H9 (cell line): ENCODE results near the gene LRRK2. TPM values are rescaled to one million over a fixed set of nuclear protein-coding genes. Genes with fewer than 3 reads are reported as not detected.

Experiments
- DNase-seq: peaks from one replicate; pipeline ENCODE4 v3.0.0-alpha.2; 2017
- H2AFZ ChIP-seq: one replicate; pipeline ENCODE4 v1.6.1; 2013; ENCODE audit warnings: mild to moderate bottlenecking, low read length, control low read depth, moderate library complexity
- H2AK5ac ChIP-seq: 2 replicates; pipeline ENCODE4 v1.6.1; 2013; ENCODE audit warnings: low read length, control low read depth, mixed read lengths; ENCODE audit not compliant: insufficient read length
- H2BK120ac ChIP-seq: one replicate; pipeline ENCODE4 v1.6.1; 2013; ENCODE audit warnings: low read depth, mild to moderate bottlenecking, low read length, control low read depth, inconsistent platforms; ENCODE audit not compliant: poor library complexity, severe bottlenecking
- H2BK12ac ChIP-seq: 2 replicates; pipeline ENCODE4 v1.6.1; 2013; ENCODE audit warnings: low read length, control low read depth, mixed read lengths, low read depth; ENCODE audit not compliant: insufficient read length
- H2BK15ac ChIP-seq: 2 replicates; pipeline ENCODE4 v1.6.1; 2013; ENCODE audit warnings: low read depth, low read length, control low read depth
- H2BK20ac ChIP-seq: one replicate; pipeline ENCODE4 v1.6.1; 2013; ENCODE audit warnings: low read depth, mild to moderate bottlenecking, low read length, control low read depth, inconsistent platforms; ENCODE audit not compliant: poor library complexity, severe bottlenecking
- H2BK5ac ChIP-seq: 2 replicates; pipeline ENCODE4 v1.6.1; 2013; ENCODE audit warnings: low read length, control low read depth, mixed read lengths; ENCODE audit not compliant: insufficient read length
- H3K14ac ChIP-seq: 2 replicates; pipeline ENCODE4 v1.6.1; 2013; ENCODE audit warnings: low read length, control low read depth; ENCODE audit not compliant: insufficient read depth
- H3K18ac ChIP-seq: 2 replicates; pipeline ENCODE4 v1.6.1; 2013; ENCODE audit warnings: low read depth, mild to moderate bottlenecking, mixed read lengths, low read length, control low read depth; ENCODE audit not compliant: insufficient read length
- H3K23ac ChIP-seq: 2 replicates; pipeline ENCODE4 v1.6.1; 2013; ENCODE audit warnings: low read length, control low read depth, mixed read lengths, low read depth; ENCODE audit not compliant: insufficient read length
- H3K23me2 ChIP-seq: 2 replicates; pipeline ENCODE4 v1.6.1; 2013; ENCODE audit warnings: low read depth, mild to moderate bottlenecking, mixed read lengths, low read length, control low read depth; ENCODE audit not compliant: insufficient read length, poor library complexity, severe bottlenecking
- H3K27ac ChIP-seq: 2 replicates; pipeline ENCODE4 v1.5.1; 2013; ENCODE audit warnings: low read length, control low read depth, mixed read lengths, low read depth; ENCODE audit not compliant: insufficient read length
- H3K27me3 ChIP-seq: 2 replicates; pipeline ENCODE4 v1.6.1; 2013; ENCODE audit warnings: low read length, control low read depth, inconsistent platforms; ENCODE audit not compliant: insufficient read depth
- H3K4ac ChIP-seq: 2 replicates; pipeline ENCODE4 v1.6.1; 2013; ENCODE audit warnings: low read depth, mild to moderate bottlenecking, control low read depth, inconsistent platforms, low read length, moderate library complexity
- H3K4me1 ChIP-seq: 2 replicates; pipeline ENCODE4 v1.6.1; 2013; ENCODE audit warnings: low read length, control low read depth, inconsistent platforms; ENCODE audit not compliant: insufficient read depth
- H3K4me2 ChIP-seq: 2 replicates; pipeline ENCODE4 v1.6.1; 2013; ENCODE audit warnings: low read length, control low read depth, mixed read lengths; ENCODE audit not compliant: insufficient read length, insufficient read depth
- H3K56ac ChIP-seq: 2 replicates; pipeline ENCODE4 v1.6.1; 2013; ENCODE audit warnings: low read depth, mild to moderate bottlenecking, mixed read lengths, low read length, control low read depth; ENCODE audit not compliant: insufficient read length
- H3K79me1 ChIP-seq: 2 replicates; pipeline ENCODE4 v1.6.1; 2013; ENCODE audit warnings: low read depth, mild to moderate bottlenecking, moderate library complexity, low read length, control low read depth, inconsistent platforms; ENCODE audit not compliant: insufficient read depth, poor library complexity, severe bottlenecking
- H3K79me2 ChIP-seq: 2 replicates; pipeline ENCODE4 v1.6.1; 2013; ENCODE audit warnings: low read length, control low read depth, inconsistent platforms; ENCODE audit not compliant: insufficient read depth
- H3K9ac ChIP-seq: 2 replicates; pipeline ENCODE4 v1.6.1; 2013; ENCODE audit warnings: low read length, control low read depth, mixed read lengths; ENCODE audit not compliant: insufficient read length; ENCODE audit errors: extremely low read depth
- H3K9me3 ChIP-seq: one replicate; pipeline ENCODE4 v1.6.1; 2013; ENCODE audit warnings: low read depth, low read length, inconsistent platforms; ENCODE audit not compliant: control insufficient read depth
- H3T11ph ChIP-seq: one replicate; pipeline ENCODE4 v1.6.1; 2013; ENCODE audit warnings: mild to moderate bottlenecking, low read length, control low read depth, inconsistent platforms
- H4K20me1 ChIP-seq: one replicate; pipeline ENCODE4 v1.6.1; 2013; ENCODE audit not compliant: control insufficient read depth, insufficient read length, insufficient read depth
- H4K5ac ChIP-seq: 2 replicates; pipeline ENCODE4 v1.6.1; 2013; ENCODE audit warnings: low read depth, mild to moderate bottlenecking, mixed read lengths, low read length, control low read depth; ENCODE audit not compliant: insufficient read length
- H4K8ac ChIP-seq: replicated peaks from 2 replicates; pipeline ENCODE4 v1.6.1; 2013; ENCODE audit warnings: low read length, control low read depth, mixed read lengths, low read depth; ENCODE audit not compliant: insufficient read length
- H4K91ac ChIP-seq: 2 replicates; pipeline ENCODE4 v1.6.1; 2013; ENCODE audit warnings: low read depth, mild to moderate bottlenecking, moderate library complexity, mixed read lengths, low read length, control low read depth; ENCODE audit not compliant: insufficient read length
- H3K27ac Mint-ChIP-seq, 3 experiments: 2 replicates in 2 of 3; 3 replicates in 1 of 3; pipeline ENCODE4 v1.8.0; 2020 to 2021; ENCODE audit warnings: mixed read lengths in 3 of 3, mild to moderate bottlenecking in 1 of 3, moderate library complexity in 1 of 3
- H3K27me3 Mint-ChIP-seq: 2 replicates; pipeline ENCODE4 v1.8.0; 2021; ENCODE audit warnings: low read depth, mild to moderate bottlenecking, moderate library complexity, mixed read lengths
- H3K36me3 Mint-ChIP-seq, 3 experiments: 2 replicates in 2 of 3; 3 replicates in 1 of 3; pipeline ENCODE4 v1.8.0; 2020 to 2021; ENCODE audit warnings: low read depth in 3 of 3, mixed read lengths in 3 of 3; ENCODE audit not compliant: insufficient read depth in 1 of 3
- H3K4me1 Mint-ChIP-seq, 2 experiments: 2 replicates each; pipeline ENCODE4 v1.8.0; 2020; ENCODE audit warnings: mixed read lengths in 2 of 2
- H3K4me3 Mint-ChIP-seq, 2 experiments: 2 replicates in 1 of 2; 3 replicates in 1 of 2; pipeline ENCODE4 v1.8.0; 2020 to 2021; ENCODE audit warnings: mild to moderate bottlenecking in 2 of 2, mixed read lengths in 2 of 2, moderate library complexity in 1 of 2
- H3K9me3 Mint-ChIP-seq, 2 experiments: 2 replicates in 1 of 2; 3 replicates in 1 of 2; pipeline ENCODE4 v1.8.0; 2020; ENCODE audit warnings: mild to moderate bottlenecking in 2 of 2, mixed read lengths in 2 of 2, moderate library complexity in 1 of 2
- WGBS: extraction: QIAGEN DNeasy Blood & Tissue Kit; methylation state at CpG from one replicate; pipeline ENCODE4 v1.1.7; 2013; ENCODE audit warnings: missing lambda C conversion rate, low lambda C conversion rate, mixed read lengths; ENCODE audit not compliant: insufficient read length; ENCODE audit errors: extremely low coverage; 5-methylcytosine and 5-hydroxymethylcytosine counted together
- total RNA-seq: library from RNA; stranded (reverse); gene quantifications from 2 replicates; pipeline ENCODE4 v1.2.1, GENCODE V29; 2021
- TF ChIP-seq, protein P1 (sequence below): fragments of 200-600 bp; sonication (generic); conservative IDR thresholded peaks from 3 replicates; pipeline ENCODE4 v1.8.0; 2021; ENCODE audit warnings: antibody characterized with exemption, mild to moderate bottlenecking

Gene LRRK2
- total RNA-seq, 1 experiment from 2014 or later, result 0.17 TPM

DNA sequence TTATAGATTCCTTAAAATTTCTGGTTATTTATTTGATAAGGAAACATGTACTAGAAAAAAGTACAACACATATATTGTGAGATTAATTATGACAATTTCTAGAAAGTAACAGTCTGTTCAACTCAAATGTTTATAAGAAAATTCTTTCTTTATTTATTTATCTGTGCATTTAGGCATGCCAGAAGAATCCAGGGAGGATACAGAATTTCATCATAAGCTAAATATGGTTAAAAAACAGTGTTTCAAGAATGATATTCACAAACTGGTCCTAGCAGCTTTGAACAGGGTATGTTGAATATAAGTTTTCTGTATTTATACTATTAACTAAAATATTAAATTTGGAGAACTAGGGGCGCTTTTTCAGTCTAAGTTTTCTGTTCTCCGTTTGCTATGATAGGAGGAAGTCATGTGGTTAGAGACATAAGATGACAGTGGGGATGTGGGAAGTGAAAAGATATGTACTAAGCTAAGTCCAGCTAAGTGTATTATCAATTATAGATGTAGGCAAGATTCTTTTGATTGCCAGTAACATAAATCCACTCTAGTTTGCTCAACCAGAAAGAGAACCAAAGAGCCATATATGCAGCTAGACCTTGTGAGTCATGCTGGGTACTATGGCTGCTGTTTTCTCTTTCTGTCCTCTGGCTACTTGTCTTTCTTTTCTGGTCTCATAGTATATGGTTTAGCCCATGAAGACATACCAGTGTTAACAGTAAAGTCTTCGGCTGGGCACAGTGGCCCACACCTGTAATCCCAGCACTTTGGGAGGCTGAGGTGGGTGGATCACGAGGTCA, 39.0 kb downstream of the LRRK2 start:
- H3K27me3 Mint-ChIP-seq, result no peaks in the 10 kb centered on the region
- Histone ChIP-seq H2BK5ac (no peak overlapping the region), H3K14ac (no peak overlapping the region), H2BK20ac (no peak overlapping the region), H2AK5ac (no peak overlapping the region), H2BK15ac (no peak overlapping the region), H3K27ac (no peak overlapping the region), H3K27me3 (no peaks in the 10 kb centered on the region), H3K23me2 (no peaks in the 10 kb centered on the region), H3K79me1 (no peaks in the 10 kb centered on the region), H2BK120ac (no peak overlapping the region), H3K4ac (no peak overlapping the region), H3K4me2 (no peak overlapping the region), H2BK12ac (no peak overlapping the region), H3K56ac (no peak overlapping the region), H3T11ph (no peak overlapping the region), H3K9ac (no peak overlapping the region), H4K5ac (no peak overlapping the region), H4K91ac (no peak overlapping the region), H3K18ac (no peak overlapping the region), H3K9me3 (no peaks in the 10 kb centered on the region), H3K4me1 (no peaks in the 10 kb centered on the region), H2AFZ (no peak overlapping the region), H4K8ac (no peak overlapping the region), H4K20me1 (no peaks in the 10 kb centered on the region), H3K23ac (no peak overlapping the region), H3K79me2 (no peaks in the 10 kb centered on the region)
- peaks cover 5 to 7% of the 10 kb centered on the region in 2 experiments for H3K9me3 Mint-ChIP-seq
- H3K27ac Mint-ChIP-seq, result no peak overlapping the region
- no peak for DNase-seq
- TF ChIP-seq, protein P1, sequence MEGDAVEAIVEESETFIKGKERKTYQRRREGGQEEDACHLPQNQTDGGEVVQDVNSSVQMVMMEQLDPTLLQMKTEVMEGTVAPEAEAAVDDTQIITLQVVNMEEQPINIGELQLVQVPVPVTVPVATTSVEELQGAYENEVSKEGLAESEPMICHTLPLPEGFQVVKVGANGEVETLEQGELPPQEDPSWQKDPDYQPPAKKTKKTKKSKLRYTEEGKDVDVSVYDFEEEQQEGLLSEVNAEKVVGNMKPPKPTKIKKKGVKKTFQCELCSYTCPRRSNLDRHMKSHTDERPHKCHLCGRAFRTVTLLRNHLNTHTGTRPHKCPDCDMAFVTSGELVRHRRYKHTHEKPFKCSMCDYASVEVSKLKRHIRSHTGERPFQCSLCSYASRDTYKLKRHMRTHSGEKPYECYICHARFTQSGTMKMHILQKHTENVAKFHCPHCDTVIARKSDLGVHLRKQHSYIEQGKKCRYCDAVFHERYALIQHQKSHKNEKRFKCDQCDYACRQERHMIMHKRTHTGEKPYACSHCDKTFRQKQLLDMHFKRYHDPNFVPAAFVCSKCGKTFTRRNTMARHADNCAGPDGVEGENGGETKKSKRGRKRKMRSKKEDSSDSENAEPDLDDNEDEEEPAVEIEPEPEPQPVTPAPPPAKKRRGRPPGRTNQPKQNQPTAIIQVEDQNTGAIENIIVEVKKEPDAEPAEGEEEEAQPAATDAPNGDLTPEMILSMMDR, result no peak
- no peak overlapping the region for H3K4me3 Mint-ChIP-seq
- H3K4me1 Mint-ChIP-seq, result peaks cover 0 to 3% of the 10 kb centered on the region in 2 experiments; a peak in 1 of 4 replicates
- peaks cover 0 to 5% (median 0%) of the 10 kb centered on the region in 3 experiments; a peak in 2 of 7 replicates for H3K36me3 Mint-ChIP-seq
- WGBS, result no CpG with 5 or more reads among the region's 4 CpGs
